ENCODE data around the gene SPATS2L. TPM values are rescaled to one million over a fixed set of nuclear protein-coding genes. Genes with fewer than 3 reads are reported as not detected.

Gene SPATS2L
- total and polyA plus RNA-seq, 2 of the 13 experiments (the other 11 are each of a cell fraction or from before 2014, with no cell fraction given): 154 to 212 TPM

DNA sequence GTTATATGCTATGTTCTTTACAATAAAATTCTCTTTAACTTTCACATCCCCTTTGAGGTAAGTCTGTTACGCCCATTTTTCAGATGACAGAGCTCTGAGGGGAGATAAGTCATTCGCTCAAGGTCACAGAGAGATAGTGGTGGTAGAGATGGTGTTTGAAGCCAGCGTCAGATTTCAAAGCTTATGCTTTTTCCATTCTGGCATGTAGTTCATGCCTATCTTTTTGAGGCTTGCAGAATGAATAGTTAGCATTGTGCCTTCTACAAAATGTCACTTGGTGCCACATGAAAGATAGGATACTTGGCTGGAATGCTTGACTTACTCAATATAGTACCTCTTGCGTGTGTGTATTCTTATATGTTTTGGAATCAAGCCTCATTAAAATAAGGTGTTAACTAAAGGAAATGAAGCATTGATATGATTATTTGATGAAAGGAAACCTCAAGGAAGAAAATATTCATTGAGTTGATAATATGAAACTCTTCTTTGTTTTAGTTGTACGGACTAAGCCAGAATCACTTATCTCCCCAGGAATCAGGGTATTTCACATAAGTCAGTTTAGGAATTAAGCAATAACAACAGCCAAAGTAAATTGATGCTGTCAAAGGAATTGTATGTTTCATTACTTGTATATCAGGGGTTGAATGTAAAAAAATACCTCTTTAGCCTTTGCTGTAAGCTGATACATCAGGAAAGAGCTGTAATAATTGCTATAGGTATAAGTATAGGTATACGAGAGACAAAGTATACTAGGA is 15.5 kb downstream of the SPATS2L start (continued):
- TF ChIP-seq ZNF790 (CRISPR knock-in tag; IDR thresholded peaks at IDR 0.05; ENCODE audit: borderline replicate concordance) (no peak), TAF15 (IDR thresholded peaks at IDR 0.05; ENCODE audit: low read depth, low read length, poor library complexity, severe bottlenecking) (no peak), ZBTB3 (CRISPR knock-in tag; IDR thresholded peaks at IDR 0.05; ENCODE audit: borderline replicate concordance, low read depth) (no peak), HNRNPUL1 (IDR thresholded peaks at IDR 0.05; ENCODE audit: low read depth, low read length) (no peak), SIN3B (IDR thresholded peaks at IDR 0.05; ENCODE audit: low read length) (no peak), NCOA2 (CRISPR knock-in tag; IDR thresholded peaks at IDR 0.05) (peak; percentile 92), SP5 (CRISPR knock-in tag; IDR thresholded peaks at IDR 0.05; ENCODE audit: borderline replicate concordance, low read depth) (peak; percentile 80), CEBPG (CRISPR knock-in tag; IDR thresholded peaks at IDR 0.05) (peak; percentile 5; the same call in 1 of the 2 replicates), GATA4 (IDR thresholded peaks at IDR 0.05; ENCODE audit: borderline replicate concordance, low read depth) (peak; percentile 89), FOXO1 (CRISPR knock-in tag; IDR thresholded peaks at IDR 0.05) (peak; percentile 44; the same call in 1 of the 2 replicates), GATAD2A (CRISPR knock-in tag; IDR thresholded peaks at IDR 0.05) (peak; percentile 92), NFIC (IDR thresholded peaks at IDR 0.05; ENCODE audit: low read length) (peak; percentile 55; the same call in 1 of the 2 replicates), CEBPB (IDR thresholded peaks at IDR 0.05; ENCODE audit: borderline replicate concordance, low read depth, low read length) (peak; percentile 53; the same call in 1 of the 2 replicates), STAT5B (CRISPR knock-in tag; IDR thresholded peaks at IDR 0.05) (no peak), ZMYM4 (CRISPR knock-in tag; IDR thresholded peaks at IDR 0.05) (peak; percentile 94)
- TF ChIP-seq, protein P1, sequence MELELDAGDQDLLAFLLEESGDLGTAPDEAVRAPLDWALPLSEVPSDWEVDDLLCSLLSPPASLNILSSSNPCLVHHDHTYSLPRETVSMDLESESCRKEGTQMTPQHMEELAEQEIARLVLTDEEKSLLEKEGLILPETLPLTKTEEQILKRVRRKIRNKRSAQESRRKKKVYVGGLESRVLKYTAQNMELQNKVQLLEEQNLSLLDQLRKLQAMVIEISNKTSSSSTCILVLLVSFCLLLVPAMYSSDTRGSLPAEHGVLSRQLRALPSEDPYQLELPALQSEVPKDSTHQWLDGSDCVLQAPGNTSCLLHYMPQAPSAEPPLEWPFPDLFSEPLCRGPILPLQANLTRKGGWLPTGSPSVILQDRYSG (CRISPR knock-in tag; IDR thresholded peaks at IDR 0.05): no peak
- TF ChIP-seq, protein P2, sequence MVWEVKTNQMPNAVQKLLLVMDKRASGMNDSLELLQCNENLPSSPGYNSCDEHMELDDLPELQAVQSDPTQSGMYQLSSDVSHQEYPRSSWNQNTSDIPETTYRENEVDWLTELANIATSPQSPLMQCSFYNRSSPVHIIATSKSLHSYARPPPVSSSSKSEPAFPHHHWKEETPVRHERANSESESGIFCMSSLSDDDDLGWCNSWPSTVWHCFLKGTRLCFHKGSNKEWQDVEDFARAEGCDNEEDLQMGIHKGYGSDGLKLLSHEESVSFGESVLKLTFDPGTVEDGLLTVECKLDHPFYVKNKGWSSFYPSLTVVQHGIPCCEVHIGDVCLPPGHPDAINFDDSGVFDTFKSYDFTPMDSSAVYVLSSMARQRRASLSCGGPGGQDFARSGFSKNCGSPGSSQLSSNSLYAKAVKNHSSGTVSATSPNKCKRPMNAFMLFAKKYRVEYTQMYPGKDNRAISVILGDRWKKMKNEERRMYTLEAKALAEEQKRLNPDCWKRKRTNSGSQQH (CRISPR knock-in tag; IDR thresholded peaks at IDR 0.05; ENCODE audit: low read depth): 0 out of 2 replicates have a peak, but pooled peaks have one; percentile 40
- TF ChIP-seq, protein P3, sequence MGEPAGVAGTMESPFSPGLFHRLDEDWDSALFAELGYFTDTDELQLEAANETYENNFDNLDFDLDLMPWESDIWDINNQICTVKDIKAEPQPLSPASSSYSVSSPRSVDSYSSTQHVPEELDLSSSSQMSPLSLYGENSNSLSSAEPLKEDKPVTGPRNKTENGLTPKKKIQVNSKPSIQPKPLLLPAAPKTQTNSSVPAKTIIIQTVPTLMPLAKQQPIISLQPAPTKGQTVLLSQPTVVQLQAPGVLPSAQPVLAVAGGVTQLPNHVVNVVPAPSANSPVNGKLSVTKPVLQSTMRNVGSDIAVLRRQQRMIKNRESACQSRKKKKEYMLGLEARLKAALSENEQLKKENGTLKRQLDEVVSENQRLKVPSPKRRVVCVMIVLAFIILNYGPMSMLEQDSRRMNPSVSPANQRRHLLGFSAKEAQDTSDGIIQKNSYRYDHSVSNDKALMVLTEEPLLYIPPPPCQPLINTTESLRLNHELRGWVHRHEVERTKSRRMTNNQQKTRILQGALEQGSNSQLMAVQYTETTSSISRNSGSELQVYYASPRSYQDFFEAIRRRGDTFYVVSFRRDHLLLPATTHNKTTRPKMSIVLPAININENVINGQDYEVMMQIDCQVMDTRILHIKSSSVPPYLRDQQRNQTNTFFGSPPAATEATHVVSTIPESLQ (CRISPR knock-in tag; conservative IDR thresholded peaks at IDR 0.05): no peak
- TF ChIP-seq, protein P4, sequence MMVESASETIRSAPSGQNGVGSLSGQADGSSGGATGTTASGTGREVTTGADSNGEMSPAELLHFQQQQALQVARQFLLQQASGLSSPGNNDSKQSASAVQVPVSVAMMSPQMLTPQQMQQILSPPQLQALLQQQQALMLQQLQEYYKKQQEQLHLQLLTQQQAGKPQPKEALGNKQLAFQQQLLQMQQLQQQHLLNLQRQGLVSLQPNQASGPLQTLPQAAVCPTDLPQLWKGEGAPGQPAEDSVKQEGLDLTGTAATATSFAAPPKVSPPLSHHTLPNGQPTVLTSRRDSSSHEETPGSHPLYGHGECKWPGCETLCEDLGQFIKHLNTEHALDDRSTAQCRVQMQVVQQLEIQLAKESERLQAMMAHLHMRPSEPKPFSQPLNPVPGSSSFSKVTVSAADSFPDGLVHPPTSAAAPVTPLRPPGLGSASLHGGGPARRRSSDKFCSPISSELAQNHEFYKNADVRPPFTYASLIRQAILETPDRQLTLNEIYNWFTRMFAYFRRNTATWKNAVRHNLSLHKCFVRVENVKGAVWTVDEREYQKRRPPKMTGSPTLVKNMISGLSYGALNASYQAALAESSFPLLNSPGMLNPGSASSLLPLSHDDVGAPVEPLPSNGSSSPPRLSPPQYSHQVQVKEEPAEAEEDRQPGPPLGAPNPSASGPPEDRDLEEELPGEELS (CRISPR knock-in tag; IDR thresholded peaks at IDR 0.05): peak; percentile 67
